GM21367 (cell line): ENCODE measurements around the gene IDH3G.
"Not testable (repeated sequence)": the region's sequence is repeated elsewhere in the genome, so short reads cannot be mapped to it uniquely, and the experiment has no call there.

ENCODE experiments used
- ATAC-seq: cut with Tn5 transposase; IDR thresholded peaks from one replicate; pipeline ENCODE4 v1.9.1; 2021; ENCODE audit not compliant: unreplicated experiment

The IDH3G gene

GRCh38 chrX:153794018-153794896 lies at the start of gene IDH3G, which contains the start of gene SSR4:
TSS of gene IDH3G (minus strand) at chrX:153794375. CDS start at chrX:153794326, 49 bp downstream.
TSS of gene SSR4 (plus strand) at chrX:153794668. CDS start at chrX:153794688, 20 bp downstream.
- ATAC-seq: peak; percentile 86

- no peak for ATAC-seq
These were observed 42.7 kb upstream of the IDH3G start for GRCh38 chrX:153836921-153837320.

DNA sequence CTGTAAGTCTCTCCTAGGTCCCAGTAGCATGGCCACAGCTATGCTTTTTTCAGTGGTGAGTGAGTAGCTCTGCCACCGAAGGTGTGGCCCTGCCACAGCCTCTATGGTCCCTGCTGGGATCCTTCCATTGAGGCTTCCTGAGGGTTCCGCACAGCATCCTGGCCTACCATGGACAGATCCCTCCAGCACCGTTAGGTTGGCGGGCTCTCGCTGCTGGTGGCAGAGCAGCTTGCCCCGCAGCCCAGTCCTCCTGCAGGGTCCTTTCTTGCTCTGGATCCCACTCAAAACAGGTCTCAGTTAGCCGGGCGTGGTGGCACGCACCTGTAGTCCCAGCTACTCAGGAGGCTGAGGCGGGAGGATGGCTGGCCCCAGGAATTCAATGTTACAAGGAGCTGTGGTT lies 38.6 kb upstream of the IDH3G start:
- ATAC-seq: no peak

GRCh38 chrX:153831429-153832150 lies 37.4 kb upstream of the IDH3G start:
- ATAC-seq: no peak

DNA sequence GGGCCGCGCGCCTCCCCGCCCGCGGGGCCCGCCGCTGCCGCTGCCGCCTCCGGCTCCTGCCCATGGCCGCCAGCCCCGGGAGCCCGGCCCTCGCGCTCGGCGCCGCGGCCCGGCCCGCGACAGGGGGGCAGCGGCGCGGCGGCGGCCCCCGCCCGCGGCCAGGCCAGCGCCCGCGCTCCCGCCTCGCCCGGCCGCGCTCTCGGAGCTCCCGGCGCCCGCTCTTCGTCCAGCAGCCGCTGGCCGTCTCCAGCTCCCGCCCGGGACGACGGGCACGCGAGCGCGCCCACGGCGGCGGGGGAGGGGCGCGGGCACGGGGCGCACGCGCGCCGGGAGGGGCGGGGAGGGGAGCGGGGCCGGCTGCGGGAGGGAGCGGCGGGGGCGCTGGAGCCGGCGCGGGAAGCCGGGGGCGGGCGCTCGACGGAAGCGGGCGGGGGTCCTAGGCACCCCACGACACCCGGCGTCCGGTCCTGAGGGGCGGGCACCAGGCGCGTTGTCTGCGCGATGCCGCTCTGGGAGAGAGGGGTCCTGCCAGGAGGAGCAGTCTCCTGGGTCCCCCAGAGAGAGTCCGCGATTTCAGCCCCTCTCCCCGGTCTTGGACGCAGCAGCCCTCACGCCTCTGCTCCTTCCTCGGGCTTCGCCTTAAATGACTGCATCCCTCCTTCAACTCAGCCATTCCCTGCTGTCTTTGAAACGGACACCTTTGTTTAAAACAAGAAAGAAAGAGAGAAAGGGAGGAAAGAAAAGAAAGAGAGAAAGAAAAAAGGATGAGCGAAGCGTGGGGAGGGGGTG lies 36.7 kb upstream of the IDH3G start:
- no peak for ATAC-seq

- ATAC-seq: no peak
These were observed 35.8 kb upstream of the IDH3G start, which contains the start of gene PDZD4 for GRCh38 chrX:153829799-153830639. TSS of gene PDZD4 (minus strand) at chrX:153830544. CDS start at chrX:153830298, 246 bp downstream.

DNA sequence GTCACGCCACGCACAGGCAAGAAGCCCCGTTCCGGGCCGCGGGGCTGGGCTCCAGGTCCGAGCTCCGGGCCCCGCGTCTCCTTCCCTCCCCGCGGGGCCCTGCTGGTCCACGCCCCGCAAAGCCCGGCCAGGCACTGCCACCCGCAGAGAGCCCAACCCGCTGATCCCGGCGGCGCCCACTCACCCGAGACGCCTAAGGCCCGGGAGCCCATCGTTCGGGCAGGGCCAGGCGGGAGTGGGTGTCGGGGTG lies 35.3 kb upstream of the IDH3G start:
- ATAC-seq: no peak

DNA sequence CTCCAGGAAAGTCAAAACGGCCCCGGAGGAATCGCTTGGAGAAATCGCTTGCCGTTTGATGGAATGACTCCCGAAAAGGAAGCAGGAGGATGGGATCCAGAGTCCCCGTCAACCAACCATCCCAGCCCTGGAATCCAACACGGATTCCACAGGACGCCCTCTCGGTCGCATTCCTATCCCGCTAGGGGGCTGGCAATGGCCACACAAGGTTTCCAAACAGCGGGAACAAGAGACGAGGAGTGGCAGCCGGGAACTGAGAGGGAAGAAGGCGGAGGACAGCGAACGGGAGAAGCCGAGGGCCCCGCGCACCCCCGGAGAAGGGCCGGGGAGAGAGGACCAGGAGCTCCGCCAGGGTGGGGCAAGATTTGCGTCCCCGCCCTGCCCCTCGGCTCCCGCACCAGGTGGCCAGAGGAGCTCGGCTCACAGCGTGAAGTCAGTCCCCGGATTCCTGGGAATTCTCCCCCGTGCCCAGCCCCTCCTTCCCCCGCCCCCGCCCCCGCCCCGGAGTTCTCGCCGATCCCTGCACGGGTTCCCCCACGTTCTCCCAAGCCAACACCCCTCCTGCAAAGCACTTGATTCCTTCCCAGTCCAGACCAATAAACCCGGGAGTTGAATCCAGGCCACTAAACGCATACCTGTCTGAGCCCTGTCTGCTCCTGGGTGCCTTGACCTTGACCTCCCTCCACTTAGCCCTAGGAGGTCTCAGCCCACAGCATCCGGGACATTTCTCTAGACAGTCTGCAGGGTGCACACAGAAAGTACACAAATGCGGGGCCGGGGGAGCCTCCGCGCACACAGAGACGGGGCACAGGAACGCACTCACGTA lies 34.8 kb upstream of the IDH3G start:
- no peak for ATAC-seq

- no peak for ATAC-seq
These were observed 34.1 kb upstream of the IDH3G start for GRCh38 chrX:153828308-153828707.

DNA sequence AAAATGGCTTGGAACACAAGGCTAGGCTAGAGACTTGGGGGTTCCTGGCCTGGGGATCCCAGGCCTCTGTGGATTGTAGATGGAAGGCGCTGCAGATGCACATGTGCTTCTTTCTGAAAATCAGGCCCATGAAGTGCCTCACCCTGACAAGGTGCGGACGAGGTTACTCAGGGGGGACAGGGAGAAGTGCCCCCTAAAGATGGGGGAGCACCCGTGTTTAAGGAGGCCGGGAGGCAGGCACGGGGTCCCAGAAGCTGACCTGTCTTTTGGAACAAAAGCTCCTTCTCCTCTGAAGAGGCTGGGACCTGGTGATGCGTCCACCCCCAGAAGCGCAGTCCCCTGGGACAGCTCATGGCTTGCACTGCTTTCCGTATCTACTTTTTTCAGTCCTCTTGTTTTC lies 33.7 kb upstream of the IDH3G start:
- ATAC-seq: no peak

DNA sequence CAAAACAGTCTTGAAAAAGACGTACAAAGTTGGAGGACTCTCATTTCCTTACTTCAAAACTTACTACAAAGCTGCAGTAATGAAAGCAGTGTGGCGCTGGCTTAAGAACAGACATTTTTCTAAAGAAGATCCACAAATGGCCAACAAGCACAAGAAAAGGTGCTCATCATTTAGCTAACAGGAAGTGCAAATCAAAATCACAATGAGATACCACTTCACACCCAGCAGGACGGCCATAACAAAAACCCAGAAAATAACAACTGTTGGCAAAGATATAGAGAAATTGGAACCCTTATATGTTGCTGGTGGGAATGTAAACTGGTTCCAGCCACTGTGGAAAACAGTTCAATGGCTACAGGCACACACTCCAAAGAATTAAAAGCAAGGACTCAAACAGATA lies 32.8 kb upstream of the IDH3G start:
- no peak for ATAC-seq

DNA sequence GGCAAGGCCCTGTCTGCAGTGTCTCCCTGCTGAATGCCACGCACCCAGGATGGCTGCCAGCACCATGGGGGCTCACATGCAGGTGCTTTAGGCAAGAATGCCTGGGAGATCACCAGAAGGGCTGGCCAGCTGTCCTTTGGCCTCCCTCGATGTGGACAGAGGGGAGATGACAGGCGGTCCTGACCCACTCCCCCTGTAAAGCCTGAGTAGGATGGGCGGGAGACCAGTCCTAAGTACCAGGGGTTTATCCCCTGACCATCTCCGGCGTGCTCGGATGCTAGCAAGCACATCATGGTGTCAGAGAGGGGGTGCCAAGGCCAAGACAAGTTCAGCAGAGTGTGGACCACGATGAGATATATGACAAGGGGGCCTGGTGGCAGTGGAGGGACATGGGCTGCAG lies 30.9 kb upstream of the IDH3G start:
- no peak for ATAC-seq

- no peak for ATAC-seq
These were observed 30.2 kb upstream of the IDH3G start for GRCh38 chrX:153824348-153824747.

- no peak for ATAC-seq
These were observed 26.9 kb upstream of the IDH3G start for GRCh38 chrX:153821066-153821465.

- ATAC-seq: no peak
These were observed 26.4 kb upstream of the IDH3G start for GRCh38 chrX:153820601-153821000.

- ATAC-seq: no peak
These were observed 25.3 kb upstream of the IDH3G start for GRCh38 chrX:153819384-153820040.

DNA sequence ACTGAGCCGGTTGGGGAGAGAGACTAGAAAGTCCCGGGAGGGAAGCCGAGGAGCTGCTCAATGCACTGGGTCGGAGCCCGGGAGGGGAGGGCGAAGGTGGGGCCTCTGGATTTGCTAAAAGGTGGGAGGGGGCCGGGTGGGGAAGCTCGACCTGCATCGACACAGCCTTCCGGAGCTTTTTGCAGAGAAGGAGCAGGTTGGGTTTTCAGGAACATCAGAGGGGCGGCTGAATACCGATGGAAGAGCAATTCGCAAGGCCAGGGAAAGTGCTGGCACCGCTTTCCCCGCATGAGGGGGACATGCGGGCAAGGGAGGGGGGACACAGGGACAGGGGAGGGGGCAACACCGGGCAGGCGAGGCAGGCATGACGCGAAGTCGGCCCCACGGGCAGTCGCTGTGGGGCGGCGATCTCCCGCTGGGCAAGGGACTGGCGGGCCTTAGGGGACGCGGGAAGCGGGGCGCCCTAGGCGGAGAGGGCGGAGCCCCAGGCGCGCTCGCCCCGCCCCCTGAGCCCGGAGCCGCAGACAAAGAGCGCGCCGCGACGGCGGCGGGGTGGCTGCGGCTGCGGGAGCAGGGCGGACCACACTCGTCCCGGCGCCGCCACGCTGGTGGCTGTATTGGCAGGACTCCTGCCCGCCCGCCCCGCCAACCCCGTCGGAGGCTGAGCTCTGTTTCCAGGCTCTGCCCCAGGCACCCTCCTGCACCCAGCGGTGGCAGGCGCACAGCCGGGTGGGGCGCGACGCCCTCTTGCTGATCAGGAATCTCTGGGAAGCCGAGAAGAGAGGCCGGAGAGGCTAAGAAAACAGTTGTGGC lies 24.6 kb upstream of the IDH3G start:
- no peak for ATAC-seq

DNA sequence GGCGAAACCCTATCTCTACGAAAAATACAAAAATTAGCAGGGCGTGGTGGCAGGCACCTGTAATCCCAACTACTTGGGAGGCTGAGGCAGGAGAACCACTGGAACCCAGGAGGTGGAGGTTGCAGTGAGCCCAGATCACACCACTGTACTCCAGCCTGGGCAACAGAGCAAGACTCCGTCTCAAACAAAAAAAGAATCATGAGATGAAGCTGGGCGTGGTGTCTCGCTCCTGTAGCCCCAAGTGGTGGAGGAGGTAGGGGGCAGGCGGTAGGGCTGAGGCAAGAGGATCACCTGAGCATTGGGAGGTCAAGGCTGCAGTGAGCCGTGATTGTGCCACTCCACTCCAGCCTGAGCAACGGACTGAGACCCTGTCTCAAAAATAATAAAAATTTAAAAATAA lies 23.9 kb upstream of the IDH3G start:
- not testable (repeated sequence) for ATAC-seq
